Keratinocyte (primary cell): Measurements from ENCODE around the gene SCAP. TPM values are rescaled to one million over a fixed set of nuclear protein-coding genes. Genes with fewer than 3 reads are reported as not detected.

Experiments used
- DNase-seq: peaks from one replicate; pipeline ENCODE4 v3.0.0-alpha.2; 2011; ENCODE audit warnings: low read depth, missing footprints, low spot score
- FAIRE-seq: peaks from 2 replicates; lab custom pipeline; 2011; peaks lifted over from hg19 to GRCh38; lab: Jason Lieb, UNC
- H2AFZ ChIP-seq: 2 replicates; pipeline ENCODE4 v1.6.0; 2012; ENCODE audit warnings: low read length, control low read depth, inconsistent platforms; ENCODE audit not compliant: control insufficient read depth
- H3K27ac ChIP-seq: 2 replicates; pipeline ENCODE4 v1.5.1; 2011; ENCODE audit warnings: low read length; ENCODE audit not compliant: control insufficient read depth, insufficient read depth
- H3K27me3 ChIP-seq: 3 replicates; pipeline ENCODE4 v1.6.0; 2011; ENCODE audit warnings: low read length; ENCODE audit not compliant: control insufficient read depth, insufficient read depth; ENCODE audit errors: extremely low read depth
- H3K36me3 ChIP-seq, 2 experiments: 2 replicates in 1 of 2; 3 replicates in 1 of 2; pipeline ENCODE4 v1.5.1; 2011; ENCODE audit warnings: low read length in 2 of 2, mild to moderate bottlenecking in 1 of 2; ENCODE audit not compliant: control insufficient read depth in 2 of 2, insufficient read depth in 2 of 2; ENCODE audit errors: extremely low read depth in 1 of 2
- H3K4me1 ChIP-seq: 3 replicates; pipeline ENCODE4 v1.5.1; 2011; ENCODE audit warnings: low read length; ENCODE audit not compliant: control insufficient read depth, insufficient read depth; ENCODE audit errors: extremely low read depth
- H3K4me2 ChIP-seq: 3 replicates; pipeline ENCODE4 v1.6.0; 2011; ENCODE audit warnings: low read depth, low read length; ENCODE audit not compliant: control insufficient read depth, insufficient read depth; ENCODE audit errors: extremely low read depth
- H3K4me3 ChIP-seq, 3 experiments: fragments of 200-600 bp in 1 of 3; sonication (generic) in 1 of 3; 2 replicates in 2 of 3; 3 replicates in 1 of 3; pipeline ENCODE4 v1.5.1; 2011 to 2016; ENCODE audit warnings: low read length in 3 of 3, mild to moderate bottlenecking in 3 of 3, control low read depth in 2 of 3, inconsistent platforms in 1 of 3, low read depth in 1 of 3, mixed read lengths in 1 of 3, mixed run types in 1 of 3, moderate library complexity in 1 of 3; ENCODE audit not compliant: control insufficient read depth in 2 of 3, insufficient read depth in 2 of 3; ENCODE audit errors: extremely low read depth in 1 of 3
- H3K79me2 ChIP-seq: 2 replicates; pipeline ENCODE4 v1.6.0; 2012; ENCODE audit warnings: low read length; ENCODE audit not compliant: control insufficient read depth, insufficient read depth
- H3K9ac ChIP-seq: 3 replicates; pipeline ENCODE4 v1.6.0; 2011; ENCODE audit warnings: low read length; ENCODE audit not compliant: control insufficient read depth, insufficient read depth; ENCODE audit errors: extremely low read depth
- H3K9me1 ChIP-seq: 3 replicates; pipeline ENCODE4 v1.6.0; 2011; ENCODE audit warnings: low read length; ENCODE audit not compliant: control insufficient read depth, insufficient read depth; ENCODE audit errors: extremely low read depth
- H3K9me3 ChIP-seq: 2 replicates; pipeline ENCODE4 v1.5.1; 2012; ENCODE audit warnings: low read depth, low read length; ENCODE audit not compliant: control insufficient read depth
- H4K20me1 ChIP-seq: 3 replicates; pipeline ENCODE4 v1.6.0; 2011; ENCODE audit warnings: low read length; ENCODE audit not compliant: control insufficient read depth, insufficient read depth; ENCODE audit errors: extremely low read depth
- EZH2 ChIP-seq: IDR thresholded peaks from one replicate; pipeline ENCODE4 v1.6.1; 2012; ENCODE audit warnings: inconsistent platforms, mild to moderate bottlenecking, low read length, moderate library complexity
- dilution Hi-C: fragments of 300-500 bp; cut with MboI; formaldehyde crosslinking; loops from one replicate; pipeline ENCODE4 v1.7.0; 2020; ENCODE audit warnings: low sequenced_read_pairs; ENCODE audit not compliant: extremely low pct_ligation_motif_present
- polyA plus RNA-seq, 5 experiments: library from polyadenylated mRNA; depleted of rRNA in 3 of 5; stranded (reverse) in 3 of 5; stranded (forward) in 1 of 5; unstranded in 1 of 5; fragments of >200 nt; gene quantifications; 1 replicate in 1 of 5; 2 replicates in 3 of 5; 3 replicates in 1 of 5; pipeline versions ENCODE4 v1.2.1 to v1.2.3, GENCODE V29; 2011 to 2012; ENCODE audit warnings: missing spikeins in 2 of 5, low read depth in 1 of 5, low replicate concordance in 1 of 5
- TF ChIP-seq, protein P1 (sequence below), 3 experiments: IDR thresholded peaks in 1 of 3; conservative IDR thresholded peaks in 1 of 3; optimal IDR thresholded peaks in 1 of 3; 2 replicates in 2 of 3; 3 replicates in 1 of 3; pipeline versions ENCODE3 to v1.5.1; 2011; ENCODE audit warnings: low read length in 3 of 3, mild to moderate bottlenecking in 3 of 3, moderate library complexity in 2 of 3, control low read depth in 1 of 3, inconsistent platforms in 1 of 3; ENCODE audit not compliant: insufficient read depth in 2 of 3; ENCODE audit errors: extremely low read depth in 1 of 3

SCAP gene
- polyA plus RNA-seq, 1 donor (not counting 4 experiments of a cell fraction or from before 2014, with no cell fraction given): 17.7 TPM

DNA sequence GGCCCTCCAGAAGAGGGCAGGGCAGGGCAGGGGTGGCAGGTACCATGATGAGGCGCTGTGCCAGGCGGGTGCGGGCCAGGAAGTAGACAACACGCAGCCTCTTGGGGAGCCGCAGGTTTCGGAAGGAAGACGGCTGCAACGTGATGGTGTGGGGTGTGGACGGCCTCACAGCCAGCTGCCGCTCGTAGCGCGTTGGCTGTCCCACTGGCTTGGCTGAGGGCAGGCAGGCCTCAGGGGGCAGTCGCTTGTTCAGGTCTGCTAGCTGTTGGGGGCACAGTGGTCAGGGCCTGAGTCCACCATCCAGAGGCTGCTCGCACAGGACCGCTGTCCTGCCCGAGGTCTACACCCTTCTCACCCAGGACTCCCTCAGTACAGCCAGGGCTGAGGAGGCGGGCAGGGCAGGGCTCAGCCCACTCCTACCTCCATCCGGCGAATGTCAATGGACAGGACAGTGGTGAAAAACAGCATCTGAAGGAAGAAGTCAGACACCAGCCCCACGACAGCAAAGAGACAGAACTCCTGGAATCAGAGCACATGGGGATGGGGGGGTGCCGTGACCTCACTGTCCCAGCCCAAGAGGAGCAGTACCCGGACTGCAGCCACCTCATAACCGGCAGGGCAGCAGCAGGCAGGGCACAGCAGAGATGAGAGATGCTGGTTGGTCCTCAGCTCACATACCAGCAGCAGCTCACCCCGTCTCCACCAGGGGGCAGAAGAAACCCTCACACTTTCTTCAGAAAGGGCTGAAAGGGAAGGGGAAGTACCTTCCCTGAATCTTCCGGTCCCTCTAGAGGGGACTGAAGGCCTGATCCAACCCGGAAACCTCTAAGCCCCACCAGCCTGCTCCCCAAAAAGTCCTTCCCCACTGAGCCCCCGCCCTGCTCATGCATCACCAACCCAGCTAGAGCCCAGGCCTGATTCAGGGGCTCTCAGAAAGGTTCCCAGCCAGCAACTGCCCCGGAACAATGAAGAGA is 54.9 kb downstream of the SCAP start:
- peak; percentile 58 for DNase-seq
- dilution Hi-C loops: no loop called here
- H3K9me1 ChIP-seq: no peaks in the 10 kb centered on the region
- H3K9me3 ChIP-seq: no peaks in the 10 kb centered on the region
- no peak overlapping the region for H3K27ac ChIP-seq
- no peak overlapping the region for H2AFZ ChIP-seq
- FAIRE-seq: peak; percentile 97
- no peak overlapping the region for H3K4me2 ChIP-seq
- H3K79me2 ChIP-seq: no peaks in the 10 kb centered on the region
- H3K4me3 ChIP-seq: no peak overlapping the region
- H3K27me3 ChIP-seq: no peaks in the 10 kb centered on the region
- H3K36me3 ChIP-seq: peaks cover 17 to 33% of the 10 kb centered on the region in 2 experiments
- H3K4me1 ChIP-seq: no peaks in the 10 kb centered on the region
- TF ChIP-seq, protein P1, sequence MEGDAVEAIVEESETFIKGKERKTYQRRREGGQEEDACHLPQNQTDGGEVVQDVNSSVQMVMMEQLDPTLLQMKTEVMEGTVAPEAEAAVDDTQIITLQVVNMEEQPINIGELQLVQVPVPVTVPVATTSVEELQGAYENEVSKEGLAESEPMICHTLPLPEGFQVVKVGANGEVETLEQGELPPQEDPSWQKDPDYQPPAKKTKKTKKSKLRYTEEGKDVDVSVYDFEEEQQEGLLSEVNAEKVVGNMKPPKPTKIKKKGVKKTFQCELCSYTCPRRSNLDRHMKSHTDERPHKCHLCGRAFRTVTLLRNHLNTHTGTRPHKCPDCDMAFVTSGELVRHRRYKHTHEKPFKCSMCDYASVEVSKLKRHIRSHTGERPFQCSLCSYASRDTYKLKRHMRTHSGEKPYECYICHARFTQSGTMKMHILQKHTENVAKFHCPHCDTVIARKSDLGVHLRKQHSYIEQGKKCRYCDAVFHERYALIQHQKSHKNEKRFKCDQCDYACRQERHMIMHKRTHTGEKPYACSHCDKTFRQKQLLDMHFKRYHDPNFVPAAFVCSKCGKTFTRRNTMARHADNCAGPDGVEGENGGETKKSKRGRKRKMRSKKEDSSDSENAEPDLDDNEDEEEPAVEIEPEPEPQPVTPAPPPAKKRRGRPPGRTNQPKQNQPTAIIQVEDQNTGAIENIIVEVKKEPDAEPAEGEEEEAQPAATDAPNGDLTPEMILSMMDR (optimal IDR thresholded peaks at IDR 0.05 in 1 of 3, IDR thresholded peaks at IDR 0.05 in 1 of 3, conservative IDR thresholded peaks at IDR 0.05 in 1 of 3; ENCODE audit: extremely low read depth in 1 of 3, insufficient read depth in 2 of 3, low read length in 3 of 3): peak in 2 of 3 experiments; percentile 96 to 98
- no peak for TF ChIP-seq EZH2
- peaks cover 2% of the 10 kb centered on the region for H4K20me1 ChIP-seq
- H3K9ac ChIP-seq: peak overlapping the region; percentile 1

DNA sequence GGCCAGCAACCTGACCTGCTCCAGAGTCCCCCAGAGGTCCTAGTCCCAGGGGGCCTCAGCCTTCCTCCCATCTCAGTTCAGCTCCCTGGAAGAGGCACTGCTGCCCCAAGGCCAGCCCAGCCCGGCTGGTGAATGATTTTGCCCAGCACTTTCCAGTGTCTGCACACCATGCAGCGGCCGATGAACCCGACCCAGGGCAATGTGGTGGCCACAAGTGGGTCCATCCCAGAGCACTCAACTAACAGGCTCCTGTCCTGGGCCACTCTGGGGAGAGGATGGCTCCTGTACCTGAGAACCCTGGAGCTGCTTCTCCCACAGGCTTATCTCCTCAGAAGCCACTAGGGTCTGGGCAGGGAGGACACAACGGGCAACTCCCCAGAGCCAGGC is 55.7 kb downstream of the SCAP start:
- no peak for FAIRE-seq
- Histone ChIP-seq H3K4me1 (no peaks in the 10 kb centered on the region), H3K9me1 (no peaks in the 10 kb centered on the region), H3K36me3 (peaks cover 18 to 34% of the 10 kb centered on the region in 2 experiments), H3K9ac (no peak overlapping the region), H3K79me2 (no peaks in the 10 kb centered on the region), H4K20me1 (peaks cover 2% of the 10 kb centered on the region), H2AFZ (no peak overlapping the region), H3K9me3 (no peaks in the 10 kb centered on the region), H3K27me3 (no peaks in the 10 kb centered on the region), H3K4me2 (no peak overlapping the region), H3K27ac (no peak overlapping the region), H3K4me3 (no peak overlapping the region)
- DNase-seq: no peak
- TF ChIP-seq EZH2: no peak
- TF ChIP-seq, protein P1 (optimal IDR thresholded peaks at IDR 0.05 in 1 of 3, IDR thresholded peaks at IDR 0.05 in 1 of 3, conservative IDR thresholded peaks at IDR 0.05 in 1 of 3; ENCODE audit: extremely low read depth in 1 of 3, insufficient read depth in 2 of 3, low read length in 3 of 3): no peak
- dilution Hi-C loops: no loop called here
